HG03025 (cell line): ENCODE results near the gene SHC4.
"Not testable (repeated sequence)": the region's sequence is repeated elsewhere in the genome, so short reads cannot be mapped to it uniquely, and the experiment has no call there.

Experiments
- ATAC-seq: cut with Tn5 transposase; IDR thresholded peaks from one replicate; pipeline ENCODE4 v1.9.1; 2021; ENCODE audit warnings: mild to moderate bottlenecking, moderate library complexity; ENCODE audit not compliant: unreplicated experiment, low FRiP score

SHC4 gene

DNA sequence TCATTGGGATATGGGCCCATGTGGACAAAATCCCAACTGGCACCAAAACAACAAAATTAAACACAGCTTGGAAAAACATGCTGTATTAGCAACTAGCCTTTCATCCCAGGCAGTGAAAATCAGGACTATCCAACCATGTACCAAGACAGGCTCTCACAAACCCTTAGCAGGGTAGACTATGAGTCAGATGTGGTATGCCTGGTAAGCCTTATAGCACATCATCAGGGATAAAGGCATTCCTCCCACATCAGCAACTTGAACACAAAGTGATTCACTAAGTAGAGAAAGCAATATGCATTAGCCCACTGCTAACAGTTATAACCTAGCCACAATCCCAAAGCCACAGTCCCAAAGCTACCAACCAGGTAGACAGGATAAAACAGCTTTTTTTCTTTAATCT, 160.9 kb downstream of the SHC4 start:
- no peak for ATAC-seq

DNA sequence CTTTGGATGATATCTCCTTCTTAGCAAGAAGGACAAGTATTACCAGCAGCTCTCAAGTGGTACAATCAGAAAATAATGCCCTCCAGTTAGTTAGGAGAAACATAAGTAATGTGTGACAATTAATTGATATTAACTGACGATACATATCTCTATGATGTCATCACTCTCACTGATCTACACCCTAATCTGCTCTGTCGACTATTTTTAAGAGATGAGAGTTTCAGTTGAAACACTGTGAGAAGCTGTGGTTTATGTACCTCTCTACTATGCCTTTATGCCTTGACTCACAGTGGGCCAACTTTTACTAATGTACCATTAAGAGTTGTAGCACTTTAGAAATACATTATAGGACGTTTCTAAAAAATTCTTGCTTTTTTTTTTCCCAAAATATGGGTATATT, 161.5 kb downstream of the SHC4 start:
- no peak for ATAC-seq

DNA sequence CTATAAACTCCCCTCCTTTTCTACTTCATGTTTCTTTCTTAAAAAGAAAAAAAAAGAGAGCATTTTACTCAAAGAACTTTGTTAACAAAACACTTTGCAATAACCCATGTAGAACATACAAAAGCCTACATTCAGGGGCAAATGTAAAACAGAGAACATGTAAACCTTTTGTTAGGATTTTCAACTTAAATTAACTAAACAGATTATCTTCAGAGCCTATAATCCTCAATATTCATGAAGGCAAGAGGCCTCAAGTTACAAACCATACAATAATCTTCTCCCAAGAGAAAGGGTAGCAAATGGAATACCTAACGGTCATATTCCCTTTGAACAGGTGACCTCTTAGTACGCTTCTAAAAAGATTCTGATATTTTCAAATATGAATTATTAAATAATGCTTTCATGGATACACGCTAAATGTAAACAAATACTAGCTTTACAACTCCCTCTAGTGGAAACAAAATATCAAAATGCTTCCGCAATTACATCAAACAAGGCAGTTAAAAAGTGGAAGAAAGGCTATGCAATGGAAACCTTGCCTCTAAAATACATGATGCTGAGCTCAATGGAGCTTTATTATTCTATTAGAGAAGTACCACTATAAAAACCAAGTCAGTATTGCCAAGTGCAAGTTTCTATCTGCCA, 162.8 kb downstream of the SHC4 start:
- ATAC-seq = no peak

DNA sequence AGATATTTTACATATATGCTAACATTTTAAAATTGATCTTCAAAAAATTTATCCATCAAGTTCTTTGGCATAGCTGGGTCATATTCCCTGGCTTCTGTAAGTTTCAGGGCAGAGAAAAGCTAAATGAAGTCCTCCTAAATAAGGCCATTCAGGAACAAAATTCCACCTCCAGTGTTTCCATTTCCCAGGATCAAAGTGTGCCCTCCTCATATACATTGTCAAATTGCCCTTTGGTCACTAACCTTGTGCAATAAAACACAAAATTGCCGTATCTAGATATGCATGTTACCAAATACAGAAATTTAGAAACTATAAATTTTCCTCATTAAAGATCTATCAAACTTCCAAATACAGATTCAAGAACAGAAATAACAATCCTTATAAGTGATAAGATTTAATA, 163.5 kb downstream of the SHC4 start:
- ATAC-seq = no peak

DNA sequence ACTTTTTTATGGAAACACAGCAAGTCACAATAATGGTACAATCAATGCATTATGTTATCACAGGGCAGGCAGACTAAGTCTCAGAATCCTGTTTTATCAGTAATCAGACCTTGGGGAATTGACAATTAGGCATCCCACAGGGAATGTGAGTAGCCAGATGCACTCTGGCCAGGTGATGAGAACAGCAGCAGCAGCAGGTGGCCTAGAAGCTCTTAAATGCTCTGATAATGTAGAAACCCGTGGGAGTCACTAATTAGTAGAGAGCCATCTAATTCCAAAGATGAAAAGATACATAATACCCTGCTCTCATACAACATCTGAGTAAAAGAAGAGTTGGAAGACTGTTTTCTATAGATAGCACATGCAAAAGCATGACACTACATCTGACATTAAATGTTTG, 165.4 kb downstream of the SHC4 start:
- ATAC-seq = no peak

DNA sequence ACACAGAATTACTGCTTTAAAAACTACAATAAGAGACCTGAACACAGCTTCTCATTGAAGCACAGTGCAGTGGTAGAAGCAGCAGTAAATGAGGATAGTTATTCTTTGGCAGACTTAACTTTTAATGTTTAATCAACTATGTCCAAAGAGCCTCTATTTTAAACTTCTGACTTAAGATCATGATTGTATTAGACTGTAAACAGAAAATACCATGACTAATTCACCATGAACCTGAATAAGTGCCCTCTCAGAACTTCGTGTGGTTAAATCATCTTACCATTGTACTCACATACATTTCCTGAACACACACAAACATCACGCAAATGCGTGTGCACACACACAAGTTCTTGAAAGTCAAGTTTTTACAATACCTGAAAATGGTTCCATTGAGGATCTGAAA, 166.8 kb downstream of the SHC4 start:
- no peak for ATAC-seq

DNA sequence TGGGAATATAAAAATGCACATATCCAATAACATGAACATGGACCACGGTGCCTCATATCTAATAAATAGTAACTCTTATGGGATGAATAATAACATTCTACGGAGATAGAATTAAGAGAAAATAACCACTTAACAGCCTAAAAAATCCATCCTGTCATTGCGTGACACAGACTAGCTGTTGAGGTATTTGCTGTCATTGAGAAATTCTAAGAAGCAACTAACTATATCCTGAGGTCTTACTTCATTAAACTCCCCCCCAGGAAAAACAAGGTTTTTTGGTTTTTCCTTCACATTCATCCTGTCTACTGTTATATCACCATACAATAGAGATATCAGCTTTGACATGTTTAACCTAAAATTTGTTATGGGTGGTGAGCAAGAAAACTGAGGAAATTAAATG, 167.2 kb downstream of the SHC4 start:
- ATAC-seq = no peak

DNA sequence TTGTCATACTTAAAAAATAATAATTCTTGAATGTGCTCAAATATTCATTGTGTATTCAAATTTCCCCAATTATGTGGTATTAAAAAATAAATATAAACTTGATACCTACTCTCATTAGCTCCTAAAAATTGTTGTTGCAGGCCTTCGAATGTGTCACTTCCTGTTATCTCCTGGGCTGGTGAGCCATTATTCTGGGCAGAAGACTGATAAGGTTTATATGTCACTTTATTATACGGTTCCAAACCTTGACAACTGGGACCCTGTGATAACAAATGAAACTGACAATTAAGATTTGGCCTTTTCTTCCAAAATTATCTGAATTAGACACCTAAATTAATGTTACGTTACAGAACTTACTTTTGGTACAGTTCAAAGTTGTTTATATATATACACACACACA, 167.8 kb downstream of the SHC4 start:
- no peak for ATAC-seq

DNA sequence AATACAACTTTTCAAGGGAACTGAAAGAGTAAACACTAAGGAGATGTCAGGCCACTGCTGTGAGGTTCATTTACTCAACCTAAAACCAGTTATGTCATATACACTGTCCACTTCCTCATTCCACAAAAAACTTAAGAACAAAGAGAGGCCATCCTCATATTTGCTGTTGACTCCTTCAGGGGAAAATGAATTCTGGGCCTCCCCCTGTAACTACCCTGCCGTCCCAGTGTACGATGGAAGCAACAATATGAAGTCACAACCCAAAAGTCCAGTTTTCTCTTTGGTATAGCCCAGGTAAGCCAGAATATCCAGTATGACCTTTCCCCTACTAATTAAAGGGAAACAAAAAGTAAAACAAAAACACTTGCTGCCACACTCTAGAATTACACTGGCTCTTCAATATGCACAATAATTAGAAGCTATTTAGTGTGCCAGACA, 169.0 kb downstream of the SHC4 start:
- ATAC-seq = peak; percentile 98

DNA sequence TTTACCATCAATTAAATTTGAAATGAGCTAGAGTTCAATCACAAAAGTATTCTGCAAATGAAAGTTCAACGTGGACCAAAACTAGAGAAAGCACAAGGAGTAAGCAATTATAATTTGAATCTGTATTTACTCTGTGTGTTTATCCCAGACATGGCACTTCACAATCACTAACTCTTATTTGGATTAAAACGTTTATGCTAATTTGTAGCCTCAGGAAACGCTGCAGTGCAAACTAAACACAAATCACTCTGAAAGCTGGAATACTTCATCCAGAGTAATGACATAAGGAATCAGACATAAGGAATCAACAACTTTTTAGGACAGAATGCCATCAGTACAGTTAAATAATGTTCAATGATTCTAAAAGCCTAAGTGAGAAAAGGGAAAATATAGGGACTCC, 171.3 kb downstream of the SHC4 start:
- no peak for ATAC-seq

DNA sequence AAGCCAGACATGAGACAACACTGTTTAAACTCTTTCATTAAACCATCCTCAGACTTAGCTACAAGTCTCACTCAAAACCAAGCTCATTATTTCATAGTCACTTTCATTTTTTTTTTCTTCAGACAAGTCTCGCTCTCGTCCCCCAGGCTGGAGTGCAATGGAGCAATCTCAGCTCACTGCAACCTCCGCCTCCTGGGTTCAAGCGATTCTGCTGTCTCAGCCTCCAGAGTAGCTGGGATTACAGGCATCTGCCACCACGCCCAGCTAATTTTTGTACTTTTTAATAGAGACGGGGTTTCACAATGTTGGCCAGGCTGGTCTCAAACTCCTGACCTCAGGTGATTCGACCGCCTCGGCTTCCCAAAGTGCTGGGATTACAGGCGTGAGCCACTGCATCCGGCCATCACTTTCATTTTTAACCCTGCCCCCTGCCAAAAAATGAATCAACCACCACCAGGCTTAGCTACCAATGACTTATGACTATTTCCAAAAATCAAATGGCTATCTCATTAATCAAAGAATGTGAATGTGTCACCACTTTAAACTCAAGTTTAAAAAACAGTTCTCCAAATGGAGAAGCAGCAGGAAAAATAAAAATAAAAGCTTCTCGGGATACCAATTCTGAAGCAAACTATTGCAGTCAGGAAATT, 173.1 kb downstream of the SHC4 start:
- not testable (repeated sequence) for ATAC-seq

DNA sequence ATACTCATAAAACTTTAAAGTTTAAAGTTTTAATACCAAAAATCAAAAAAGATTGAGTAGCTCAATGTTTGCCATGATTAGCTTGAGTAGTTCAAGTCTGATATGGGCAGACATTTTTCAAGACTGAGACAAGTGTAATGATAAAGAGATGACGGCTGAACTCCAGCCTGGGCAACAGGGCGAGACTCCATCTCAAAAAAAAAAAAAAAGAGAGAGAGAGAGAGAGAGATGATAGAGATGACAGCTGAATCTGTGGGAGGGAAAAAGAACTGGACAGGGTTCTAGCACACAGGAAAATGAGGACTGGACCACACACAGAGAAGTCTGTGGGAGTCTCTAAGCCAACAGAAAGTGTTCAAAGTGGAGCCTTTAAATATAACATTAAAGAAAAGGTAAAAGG, 178.0 kb downstream of the SHC4 start:
- no peak for ATAC-seq

DNA sequence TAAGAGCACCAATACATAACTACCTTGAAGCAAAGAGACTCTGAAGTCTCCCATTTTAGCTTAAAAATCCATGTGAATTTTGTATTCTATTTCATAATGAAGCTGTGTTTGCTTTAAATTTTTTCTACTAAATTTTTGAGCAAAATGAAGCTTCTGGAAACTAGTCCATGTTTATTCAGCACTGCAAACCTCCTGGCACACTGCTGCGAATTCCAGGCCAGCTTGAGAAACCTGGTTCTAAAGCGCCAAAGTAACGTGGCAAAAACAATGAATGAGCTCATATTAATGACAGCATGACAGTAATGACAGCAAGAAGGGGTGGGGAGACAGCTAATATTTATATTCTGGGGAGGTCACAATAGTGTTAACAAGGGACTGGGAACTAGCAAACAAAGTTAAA, 178.5 kb downstream of the SHC4 start:
- no peak for ATAC-seq

DNA sequence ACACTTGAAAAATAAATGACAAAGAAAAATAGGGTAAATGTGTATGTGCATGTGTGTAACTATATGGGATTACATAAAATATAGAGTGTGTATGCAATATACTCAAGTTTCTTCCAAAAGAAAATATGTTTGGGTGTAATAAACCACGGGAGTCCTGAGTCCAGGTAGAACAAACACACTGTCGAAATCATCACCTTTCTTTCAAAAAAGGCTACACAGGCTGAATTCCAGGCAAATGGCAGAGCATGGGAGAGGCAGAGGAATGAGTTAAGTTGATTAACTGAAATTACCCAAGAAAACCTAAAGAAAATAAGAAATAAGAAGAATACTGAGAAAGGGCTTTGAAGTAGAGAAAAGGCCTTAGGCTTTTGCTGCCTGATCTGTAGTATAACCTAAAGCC, 179.0 kb downstream of the SHC4 start:
- ATAC-seq = no peak

DNA sequence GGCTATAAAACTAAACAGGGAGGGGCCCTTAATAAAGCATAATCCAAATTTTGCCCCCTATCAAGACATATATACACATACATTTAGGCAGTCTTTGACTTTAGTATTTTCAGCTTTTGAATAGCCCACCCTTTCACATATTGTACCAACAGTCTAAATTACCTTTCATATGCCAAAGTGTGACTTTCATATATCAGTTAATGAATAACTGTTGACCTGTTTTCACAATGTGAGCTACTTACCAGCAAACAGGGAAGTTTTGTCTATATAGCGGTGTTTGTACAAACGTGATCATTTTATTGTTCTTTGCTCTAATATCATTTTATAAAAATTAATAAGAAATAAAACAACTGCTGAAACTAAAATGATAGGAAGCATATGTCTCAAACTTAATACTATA, 180.8 kb downstream of the SHC4 start:
- no peak for ATAC-seq

DNA sequence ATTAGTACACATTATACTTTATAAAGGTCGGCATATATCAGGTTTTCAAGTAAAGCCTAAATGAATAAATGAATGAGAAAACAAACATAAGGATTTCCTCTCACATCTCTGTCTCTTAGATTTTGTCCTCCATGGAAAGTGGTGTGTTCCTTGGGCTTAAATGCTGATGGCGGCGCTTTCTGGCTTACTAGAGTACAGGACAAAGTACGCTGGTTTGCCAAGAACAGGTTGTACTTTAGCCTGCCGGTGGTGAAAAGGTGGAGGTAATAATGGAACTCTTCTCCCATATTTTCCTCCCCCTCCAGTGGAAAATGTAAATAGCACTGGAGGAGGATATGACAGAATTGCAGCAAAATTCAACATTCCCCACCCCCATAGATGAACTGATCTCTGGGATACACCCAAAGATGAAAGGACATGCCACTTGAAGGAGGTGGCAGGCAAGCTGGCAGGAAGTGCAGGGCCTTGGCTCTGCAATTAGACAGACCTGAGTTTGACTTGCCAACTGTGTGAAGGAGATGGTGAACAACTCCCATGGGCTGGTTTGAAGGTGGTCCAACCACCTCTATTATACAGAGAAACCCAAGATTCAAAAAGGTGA, 182.1 kb downstream of the SHC4 start:
- ATAC-seq = no peak

DNA sequence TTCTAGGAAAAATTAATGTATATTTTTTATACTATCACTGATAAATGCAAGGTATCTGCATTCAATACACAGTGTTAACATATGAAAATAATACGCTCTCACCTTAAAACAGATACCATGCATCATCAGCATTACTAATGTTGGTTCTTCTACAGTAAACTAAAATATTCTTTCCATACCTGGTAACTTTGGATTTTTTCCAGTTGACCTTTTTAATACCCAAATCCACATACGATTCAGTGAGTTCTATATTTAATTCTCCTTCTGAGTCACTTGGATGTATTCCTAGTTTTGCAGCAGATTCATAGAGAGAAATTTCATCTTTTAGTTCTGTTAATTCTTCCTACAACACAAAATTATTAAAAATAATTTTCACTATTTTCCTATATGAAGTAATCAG, 182.7 kb downstream of the SHC4 start:
- no peak for ATAC-seq

DNA sequence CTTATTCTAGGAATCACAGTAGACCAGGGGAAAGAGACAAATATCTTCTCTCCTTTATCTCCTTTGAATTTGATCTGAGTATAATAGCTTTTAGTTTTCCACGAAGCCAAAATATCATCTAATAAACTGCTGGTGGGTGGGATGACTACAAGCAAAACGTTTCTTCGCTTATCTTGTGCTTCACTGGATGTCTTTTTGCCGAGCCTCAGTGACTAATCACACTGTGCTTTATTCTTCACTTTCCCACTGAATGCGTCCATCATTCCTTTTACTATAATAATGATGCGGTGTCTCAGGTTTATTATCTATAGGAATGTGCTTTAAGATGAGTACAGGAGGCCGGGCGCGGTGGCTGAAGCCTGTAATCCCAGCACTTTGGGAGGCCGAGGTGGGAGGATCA, 185.4 kb downstream of the SHC4 start:
- no peak for ATAC-seq

DNA sequence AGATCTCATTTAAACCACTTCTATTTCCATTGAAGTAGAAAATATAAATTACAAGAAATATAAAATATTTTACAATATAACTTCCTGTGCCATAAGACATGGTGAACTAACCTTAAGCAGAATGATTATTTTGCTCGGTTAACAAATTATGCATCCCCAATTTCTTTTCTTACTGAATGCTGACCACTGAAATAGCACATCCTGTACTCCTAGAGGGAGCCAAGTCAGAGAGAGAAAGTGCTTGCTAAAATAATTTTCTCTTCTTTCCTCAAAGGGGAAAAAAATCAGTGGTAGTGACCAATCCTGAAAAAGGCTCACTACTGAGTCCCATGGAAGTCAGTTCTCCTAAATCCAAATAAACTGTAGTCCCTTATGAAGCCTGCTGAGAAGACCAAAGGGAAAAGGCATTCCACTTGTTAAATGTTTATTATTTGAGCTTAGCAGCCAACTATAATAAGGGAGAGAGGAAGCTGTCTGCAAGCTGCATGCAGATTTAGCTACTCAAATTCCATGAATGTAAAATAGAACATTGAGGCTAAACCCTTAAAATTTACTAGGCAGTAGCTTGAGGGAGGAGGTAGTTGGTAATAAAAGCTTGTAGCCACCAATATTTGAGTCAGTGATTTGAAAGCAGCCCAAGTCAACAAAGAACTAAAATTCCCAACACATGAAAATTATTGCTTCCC, 185.9 kb downstream of the SHC4 start:
- no peak for ATAC-seq

DNA sequence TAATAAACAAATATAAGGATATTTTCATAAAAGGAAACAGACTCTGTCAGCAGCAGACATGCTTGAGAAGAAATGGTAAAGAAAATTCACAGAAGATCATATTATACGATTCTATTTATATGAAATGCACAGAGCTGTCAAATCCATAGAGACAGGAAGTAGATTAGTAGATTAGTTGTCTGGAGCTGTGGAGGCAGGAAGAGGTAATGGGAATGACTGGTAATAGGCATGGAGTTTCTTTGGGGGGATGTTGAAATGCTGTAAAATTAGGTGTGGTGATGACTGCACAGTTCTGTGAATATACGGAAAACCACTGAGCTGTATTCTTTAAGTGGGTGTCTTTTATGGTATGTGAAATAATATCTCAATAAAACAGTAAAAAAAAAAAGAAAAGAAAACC, 188.2 kb downstream of the SHC4 start:
- no peak for ATAC-seq

DNA sequence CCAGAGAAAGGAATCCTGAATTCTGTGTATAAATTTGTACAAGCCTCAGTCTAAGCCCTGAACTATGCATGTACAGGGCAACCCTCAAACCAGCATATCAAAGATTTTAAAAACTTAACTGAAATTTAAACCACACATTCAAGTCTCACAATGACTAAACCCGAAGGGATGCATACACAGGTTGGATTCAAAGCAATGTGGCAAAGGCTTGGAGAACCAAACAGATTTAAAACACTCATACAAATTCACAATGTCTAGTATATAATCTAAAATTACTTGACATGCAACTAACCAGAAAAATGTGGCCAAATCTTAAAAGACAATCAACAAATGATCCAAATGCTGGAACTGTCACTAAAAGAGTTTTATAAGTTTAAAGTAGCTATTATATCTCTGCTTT, 189.2 kb downstream of the SHC4 start:
- ATAC-seq = no peak
